ENCODE results near the gene ABI3. TPM values are rescaled to one million over a fixed set of nuclear protein-coding genes. Genes with fewer than 3 reads are reported as not detected.

ABI3 gene
- total RNA-seq, 2 donors from 2014 or later, result 10.6 TPM

Other genes with a start within 250 kb of the ABI3 start
- gene GIP, start 242.1 kb upstream of the ABI3 start, total RNA-seq, result not detected
- gene IGF2BP1, start 213.3 kb upstream of the ABI3 start, total RNA-seq, result under 1 TPM in 1 of 2 donors, not detected in 1; 0.05 TPM
- gene B4GALNT2, start 77.9 kb upstream of the ABI3 start, total RNA-seq, result under 1 TPM; 0.05 to 0.10 TPM
- 1 to 10 TPM; 2.1 to 2.3 TPM for gene GNGT2, start 133 bp upstream of the ABI3 start, total RNA-seq
- gene PHOSPHO1, start 20.1 kb downstream of the ABI3 start, total RNA-seq, result 1 to 10 TPM in 1 of 2 donors, under 1 TPM in 1; 0.62 to 2.6 TPM
- 10 to 100 TPM; 39.0 to 40.9 TPM for gene ZNF652, start 151.5 kb downstream of the ABI3 start, total RNA-seq
- 100 to 1,000 TPM; 102 to 111 TPM for gene PHB1, start 204.2 kb downstream of the ABI3 start, total RNA-seq